ENCODE data around the gene LYSMD1.

GRCh38 chr1:151158326-151158725 is 7.4 kb downstream of the LYSMD1 start:
- TF ChIP-seq SNAI2 (CRISPR knock-in tag; IDR thresholded peaks at IDR 0.05): no peak
- no peak for TF ChIP-seq PATZ1 (CRISPR knock-in tag; IDR thresholded peaks at IDR 0.05; ENCODE audit: borderline replicate concordance)
- TF ChIP-seq TOX (CRISPR knock-in tag; IDR thresholded peaks at IDR 0.05; ENCODE audit: borderline replicate concordance): no peak
- TF ChIP-seq ARNTL (CRISPR knock-in tag; IDR thresholded peaks at IDR 0.05; ENCODE audit: borderline replicate concordance, low read depth): no peak
- TF ChIP-seq PPARA (CRISPR knock-in tag; IDR thresholded peaks at IDR 0.05; ENCODE audit: borderline replicate concordance): no peak
- TF ChIP-seq, protein P1, sequence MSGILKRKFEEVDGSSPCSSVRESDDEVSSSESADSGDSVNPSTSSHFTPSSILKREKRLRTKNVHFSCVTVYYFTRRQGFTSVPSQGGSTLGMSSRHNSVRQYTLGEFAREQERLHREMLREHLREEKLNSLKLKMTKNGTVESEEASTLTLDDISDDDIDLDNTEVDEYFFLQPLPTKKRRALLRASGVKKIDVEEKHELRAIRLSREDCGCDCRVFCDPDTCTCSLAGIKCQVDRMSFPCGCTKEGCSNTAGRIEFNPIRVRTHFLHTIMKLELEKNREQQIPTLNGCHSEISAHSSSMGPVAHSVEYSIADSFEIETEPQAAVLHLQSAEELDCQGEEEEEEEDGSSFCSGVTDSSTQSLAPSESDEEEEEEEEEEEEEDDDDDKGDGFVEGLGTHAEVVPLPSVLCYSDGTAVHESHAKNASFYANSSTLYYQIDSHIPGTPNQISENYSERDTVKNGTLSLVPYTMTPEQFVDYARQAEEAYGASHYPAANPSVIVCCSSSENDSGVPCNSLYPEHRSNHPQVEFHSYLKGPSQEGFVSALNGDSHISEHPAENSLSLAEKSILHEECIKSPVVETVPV (CRISPR knock-in tag; IDR thresholded peaks at IDR 0.05): no peak
- no peak for TF ChIP-seq TSHZ2 (CRISPR knock-in tag; IDR thresholded peaks at IDR 0.05)
- no peak for TF ChIP-seq ZFP30 (CRISPR knock-in tag; IDR thresholded peaks at IDR 0.05)
- TF ChIP-seq RARB (CRISPR knock-in tag; IDR thresholded peaks at IDR 0.05): no peak
- no peak for TF ChIP-seq CREB5 (CRISPR knock-in tag; IDR thresholded peaks at IDR 0.05; ENCODE audit: low read depth)
- no peak for TF ChIP-seq ISL1 (CRISPR knock-in tag; IDR thresholded peaks at IDR 0.05)
- no peak for TF ChIP-seq ZNF8 (CRISPR knock-in tag; IDR thresholded peaks at IDR 0.05)
- no peak for TF ChIP-seq POU6F1 (CRISPR knock-in tag; IDR thresholded peaks at IDR 0.05; ENCODE audit: borderline replicate concordance, low read depth)
- no peak for TF ChIP-seq ZNF565 (CRISPR knock-in tag; conservative IDR thresholded peaks at IDR 0.05; ENCODE audit: low read depth)

All from SK-N-SH treated with all-trans-retinoic acid at 6 μM for 48 hours (cell line).